OCI-LY7 (cell line): ENCODE data around the gene PHF1. TPM values are rescaled to one million over a fixed set of nuclear protein-coding genes. Genes with fewer than 3 reads are reported as not detected.
A peak's percentile ranks its signal among the peaks of the same experiment; 100 is the strongest.
"Not testable (repeated sequence)": the region's sequence is repeated elsewhere in the genome, so short reads cannot be mapped to it uniquely, and the experiment has no call there.

Experiments used
- BruUV-seq: library from RNA; stranded (reverse); fragments of 400-500 nt; replicated peaks from 2 replicates; lab custom pipeline; 2021; lab: Mats Ljungman, UMichigan
- CTCF ChIA-PET: fragments of 300-600 bp; sonication (Branson Sonifier 250); formaldehyde crosslinking; loops from one replicate; lab custom pipeline; 2022; ENCODE audit warnings: antibody characterized with exemption; ENCODE audit not compliant: unreplicated experiment; lab: Charles Lee
- POLR2A ChIA-PET: fragments of 300-600 bp; sonication (Branson Sonifier 250); formaldehyde crosslinking; loops from one replicate; lab custom pipeline; 2022; ENCODE audit warnings: antibody characterized with exemption; lab: Charles Lee
- DNase-seq: peaks from one replicate; pipeline ENCODE4 v3.0.0-alpha.2; 2015; ENCODE audit warnings: low spot score
- H2AFZ ChIP-seq: fragments of 200-600 bp; sonication (generic), shearing (Covaris generic); 2 replicates; pipeline ENCODE4 v1.6.1; 2014; ENCODE audit warnings: mild to moderate bottlenecking, antibody characterized with exemption, low read length, moderate library complexity
- H3K27ac ChIP-seq: fragments of 200-600 bp; sonication (generic); 2 replicates; pipeline ENCODE4 v1.5.1; 2014; ENCODE audit warnings: mixed run types, low read depth, mild to moderate bottlenecking, moderate library complexity, low read length, inconsistent platforms; ENCODE audit not compliant: poor library complexity, severe bottlenecking
- H3K36me3 ChIP-seq: fragments of 200-600 bp; sonication (generic); 2 replicates; pipeline ENCODE4 v1.6.1; 2014; ENCODE audit warnings: mild to moderate bottlenecking, antibody characterized with exemption, low read length, moderate library complexity, mixed read lengths; ENCODE audit not compliant: insufficient read depth
- H3K4me1 ChIP-seq: fragments of 200-600 bp; sonication (generic); 2 replicates; pipeline ENCODE4 v1.5.1; 2014; ENCODE audit warnings: mild to moderate bottlenecking, low read length; ENCODE audit not compliant: insufficient read depth, poor library complexity, severe bottlenecking
- H3K4me2 ChIP-seq: fragments of 200-600 bp; sonication (generic); 2 replicates; pipeline ENCODE4 v1.6.1; 2014; ENCODE audit warnings: mild to moderate bottlenecking, low read length
- H3K4me3 ChIP-seq: fragments of 200-600 bp; sonication (generic); 2 replicates; pipeline ENCODE4 v1.5.1; 2014; ENCODE audit warnings: mild to moderate bottlenecking, low read depth, low read length; ENCODE audit not compliant: poor library complexity, severe bottlenecking
- H3K79me2 ChIP-seq: fragments of 200-600 bp; sonication (generic); 2 replicates; pipeline ENCODE4 v1.6.1; 2016; ENCODE audit warnings: low read depth, mild to moderate bottlenecking, low read length, moderate library complexity, mixed read lengths; ENCODE audit not compliant: insufficient read depth
- H3K9me2 ChIP-seq: fragments of 200-600 bp; sonication (generic); 2 replicates; pipeline ENCODE4 v1.6.1; 2016; ENCODE audit warnings: mild to moderate bottlenecking, low read length, mixed read lengths; ENCODE audit not compliant: insufficient read depth
- H3K9me3 ChIP-seq: fragments of 200-600 bp; sonication (generic); 2 replicates; pipeline ENCODE4 v1.6.1; 2014; ENCODE audit warnings: mild to moderate bottlenecking, mixed run types, low read length, mixed read lengths
- H4K20me1 ChIP-seq: fragments of 200-600 bp; sonication (generic); 2 replicates; pipeline ENCODE4 v1.6.1; 2014; ENCODE audit warnings: mild to moderate bottlenecking, antibody characterized with exemption, low read length, moderate library complexity, mixed read lengths; ENCODE audit not compliant: insufficient read depth
- EZH2phosphoT487 ChIP-seq: fragments of 200-600 bp; sonication (generic); IDR thresholded peaks from 2 replicates; pipeline ENCODE4 v1.6.1; 2018; ENCODE audit warnings: low read depth, borderline replicate concordance, mild to moderate bottlenecking, mixed run types, antibody characterized with exemption, low read length, moderate library complexity, mixed read lengths
- intact Hi-C: fragments of 100-400 bp; cut with micrococcal nuclease; formaldehyde crosslinking; loops from one replicate; pipeline ENCODE4 v1.10.0; 2022; ENCODE audit not compliant: unreplicated experiment
- total RNA-seq, 2 experiments: library from RNA; depleted of rRNA in 1 of 2; stranded (reverse); fragments of >200 nt in 1 of 2; shearing (Covaris generic) in 1 of 2; gene quantifications; 2 replicates each; pipeline ENCODE4 v1.2.3, GENCODE V29; 2014 to 2022
- TF ChIP-seq, protein P1 (sequence below): fragments of 200-600 bp; sonication (generic); conservative IDR thresholded peaks from 2 replicates; pipeline ENCODE4 v1.5.1; 2014; ENCODE audit warnings: mild to moderate bottlenecking, antibody characterized with exemption, low read length, moderate library complexity, mixed read lengths

PHF1 gene
- total RNA-seq, 2 experiments from 2014 or later = 19.9 to 30.2 TPM

DNA sequence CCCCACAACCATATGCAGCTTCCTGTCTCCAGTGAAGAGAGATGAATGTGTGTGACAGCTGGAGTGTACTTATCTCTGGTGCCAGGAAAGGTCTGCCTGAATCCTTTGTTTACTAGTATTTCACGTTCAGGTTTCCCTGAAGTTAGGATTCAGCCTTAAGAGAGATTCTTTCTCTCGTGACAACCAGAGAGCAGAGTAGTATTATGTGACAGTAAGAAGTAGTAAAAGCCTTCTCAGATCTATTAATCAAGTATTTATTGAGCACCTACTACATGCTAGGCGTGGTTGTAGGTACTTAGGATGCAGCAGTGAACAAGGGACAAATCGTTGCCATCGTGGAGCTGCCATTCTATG, 18.2 kb upstream of the PHF1 start:
- Histone ChIP-seq H3K4me1 (peaks cover 35% of the 10 kb centered on the region), H3K4me2 (peak overlapping the region; percentile 92), H3K27ac (peak overlapping the region; percentile 90), H3K9me2 (no peaks in the 10 kb centered on the region), H3K4me3 (peak overlapping the region; percentile 94), H2AFZ (no peak overlapping the region), H4K20me1 (peaks cover 30% of the 10 kb centered on the region), H3K79me2 (peaks cover 58% of the 10 kb centered on the region), H3K36me3 (peaks cover 50% of the 10 kb centered on the region), H3K9me3 (no peaks in the 10 kb centered on the region)
- ChIA-PET CTCF (no interaction called here), POLR2A (interaction anchor here (1.0 to 1.2 kb wide), 4 partner anchors 33 to 319 kb away, joined by 3 to 6 read pairs (median 4); partner anchors contain the start of genes HLA-DPA1, RPS18, TAPBP and VPS52)
- TSS peak; percentile 77 for BruUV-seq
- DNase-seq = peak; percentile 28
- intact Hi-C loops = loop anchor here (5.0 to 10.0 kb wide), 3 partner anchors 95 to 1578 kb away; partner anchors contain the start of genes B3GALT4, HSPA1A, HSPA1L and RGL2
- TF ChIP-seq EZH2phosphoT487 = no peak
- TF ChIP-seq, protein P1, sequence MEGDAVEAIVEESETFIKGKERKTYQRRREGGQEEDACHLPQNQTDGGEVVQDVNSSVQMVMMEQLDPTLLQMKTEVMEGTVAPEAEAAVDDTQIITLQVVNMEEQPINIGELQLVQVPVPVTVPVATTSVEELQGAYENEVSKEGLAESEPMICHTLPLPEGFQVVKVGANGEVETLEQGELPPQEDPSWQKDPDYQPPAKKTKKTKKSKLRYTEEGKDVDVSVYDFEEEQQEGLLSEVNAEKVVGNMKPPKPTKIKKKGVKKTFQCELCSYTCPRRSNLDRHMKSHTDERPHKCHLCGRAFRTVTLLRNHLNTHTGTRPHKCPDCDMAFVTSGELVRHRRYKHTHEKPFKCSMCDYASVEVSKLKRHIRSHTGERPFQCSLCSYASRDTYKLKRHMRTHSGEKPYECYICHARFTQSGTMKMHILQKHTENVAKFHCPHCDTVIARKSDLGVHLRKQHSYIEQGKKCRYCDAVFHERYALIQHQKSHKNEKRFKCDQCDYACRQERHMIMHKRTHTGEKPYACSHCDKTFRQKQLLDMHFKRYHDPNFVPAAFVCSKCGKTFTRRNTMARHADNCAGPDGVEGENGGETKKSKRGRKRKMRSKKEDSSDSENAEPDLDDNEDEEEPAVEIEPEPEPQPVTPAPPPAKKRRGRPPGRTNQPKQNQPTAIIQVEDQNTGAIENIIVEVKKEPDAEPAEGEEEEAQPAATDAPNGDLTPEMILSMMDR = no peak

DNA sequence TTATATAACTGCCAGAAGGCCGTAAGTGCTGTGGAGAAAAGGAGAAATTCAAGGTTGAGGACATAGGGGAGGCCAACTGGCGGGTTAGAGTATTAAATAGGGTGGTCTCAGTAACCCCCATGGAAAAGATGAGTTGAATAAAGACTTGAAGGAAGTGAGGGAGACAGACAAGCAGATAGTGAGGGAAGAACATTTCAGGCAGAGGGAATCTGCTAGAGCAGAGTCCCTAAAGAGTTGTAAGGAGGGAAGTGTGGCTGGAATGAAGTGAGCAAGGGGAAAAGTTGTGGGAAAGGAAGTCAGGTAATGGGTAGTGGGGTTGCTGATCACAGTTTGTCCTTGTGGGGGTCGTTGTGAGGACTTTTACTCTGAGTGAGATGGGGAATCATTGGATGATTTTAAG, 17.8 kb upstream of the PHF1 start:
- peaks cover 62% of the 10 kb centered on the region for H3K79me2 ChIP-seq
- H3K9me2 ChIP-seq = no peaks in the 10 kb centered on the region
- DNase-seq = no peak
- no peak overlapping the region for H2AFZ ChIP-seq
- peaks cover 35% of the 10 kb centered on the region for H3K4me1 ChIP-seq
- BruUV-seq = no TSS peak
- POLR2A ChIA-PET = interaction anchor here (1.0 to 1.2 kb wide), 3 partner anchors 33 to 320 kb away, joined by 3 to 6 read pairs (median 3); partner anchors contain the start of genes HLA-DPA1, RPS18 and VPS52
- intact Hi-C loops = loop anchor here (5.0 to 10.0 kb wide), 3 partner anchors 96 to 1578 kb away; partner anchors contain the start of genes B3GALT4, HSPA1A, HSPA1L and RGL2
- CTCF ChIA-PET = no interaction called here
- peak overlapping the region; percentile 90 for H3K27ac ChIP-seq
- peaks cover 54% of the 10 kb centered on the region for H3K36me3 ChIP-seq
- TF ChIP-seq, protein P1 = no peak
- no peak for TF ChIP-seq EZH2phosphoT487
- H4K20me1 ChIP-seq = peaks cover 30% of the 10 kb centered on the region
- peak overlapping the region; percentile 92 for H3K4me2 ChIP-seq
- no peaks in the 10 kb centered on the region for H3K9me3 ChIP-seq
- peak overlapping the region; percentile 94 for H3K4me3 ChIP-seq

DNA sequence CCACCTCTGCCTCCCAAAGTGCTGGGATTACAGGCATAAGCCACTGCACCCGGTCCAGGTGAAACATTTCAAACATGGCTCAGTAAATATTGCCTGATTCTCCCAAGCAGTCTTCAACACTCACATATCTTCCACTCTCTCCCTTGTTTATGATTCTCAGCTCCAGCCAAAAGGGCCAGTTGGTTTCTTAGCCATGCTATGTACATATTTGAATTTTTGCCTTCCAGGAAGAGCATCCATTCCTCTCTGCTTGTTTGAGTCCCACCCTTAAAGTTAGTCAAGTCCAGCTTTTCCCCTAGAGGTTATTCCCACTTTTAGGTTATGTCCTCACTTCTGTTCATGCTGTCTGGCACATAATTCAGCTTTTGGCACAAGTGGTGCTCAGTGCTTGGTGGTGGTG, 13.3 kb upstream of the PHF1 start:
- Histone ChIP-seq H3K79me2 (peaks cover 89% of the 10 kb centered on the region), H3K4me3 (no peak overlapping the region), H3K27ac (no peak overlapping the region), H3K4me1 (peaks cover 25% of the 10 kb centered on the region), H3K36me3 (peaks cover 91% of the 10 kb centered on the region), H2AFZ (no peak overlapping the region), H3K9me3 (no peaks in the 10 kb centered on the region), H3K9me2 (no peaks in the 10 kb centered on the region), H3K4me2 (no peak overlapping the region), H4K20me1 (peaks cover 28% of the 10 kb centered on the region)
- POLR2A ChIA-PET = no interaction called here
- TF ChIP-seq, protein P1 = no peak
- no peak for TF ChIP-seq EZH2phosphoT487
- no peak for DNase-seq
- CTCF ChIA-PET = no interaction called here
- no TSS peak for BruUV-seq
- intact Hi-C loops = loop anchor here (10.0 kb wide), 1 partner anchor 1583 kb away; the partner anchor contains the start of genes HSPA1A and HSPA1L

DNA sequence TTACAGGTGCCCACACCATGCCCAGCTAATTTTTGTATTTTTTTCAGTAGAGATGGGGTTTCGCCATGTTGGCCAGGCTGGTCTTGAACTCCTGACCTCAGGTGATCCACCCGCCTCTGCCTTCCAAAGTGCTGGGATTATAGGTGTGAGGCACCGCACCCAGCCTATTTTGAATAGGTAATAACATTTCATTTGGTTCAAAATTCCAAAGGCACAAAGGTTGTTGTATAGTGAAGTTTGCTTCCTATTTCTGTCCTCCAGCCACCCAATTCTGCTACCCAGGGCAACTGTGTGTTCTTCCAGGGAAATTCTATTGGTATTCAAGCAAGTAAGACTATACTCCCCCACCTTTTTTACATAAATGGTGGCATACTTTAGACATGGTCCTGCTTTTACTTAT, 12.2 kb upstream of the PHF1 start:
- H3K27ac ChIP-seq, H3K4me2 ChIP-seq, CTCF ChIA-PET, H2AFZ ChIP-seq, DNase-seq, POLR2A ChIA-PET, H3K9me2 ChIP-seq, H3K9me3 ChIP-seq, H3K4me3 ChIP-seq, BruUV-seq: not testable (repeated sequence)
- Histone ChIP-seq H3K36me3 (peaks cover 91% of the 10 kb centered on the region), H4K20me1 (peaks cover 23% of the 10 kb centered on the region), H3K79me2 (peaks cover 87% of the 10 kb centered on the region), H3K4me1 (peaks cover 25% of the 10 kb centered on the region)
- intact Hi-C loops = loop anchor here (10.0 kb wide), 1 partner anchor 1584 kb away; the partner anchor contains the start of genes HSPA1A and HSPA1L
